ENCODE measurements around the gene NRXN3.

NRXN3 gene

DNA sequence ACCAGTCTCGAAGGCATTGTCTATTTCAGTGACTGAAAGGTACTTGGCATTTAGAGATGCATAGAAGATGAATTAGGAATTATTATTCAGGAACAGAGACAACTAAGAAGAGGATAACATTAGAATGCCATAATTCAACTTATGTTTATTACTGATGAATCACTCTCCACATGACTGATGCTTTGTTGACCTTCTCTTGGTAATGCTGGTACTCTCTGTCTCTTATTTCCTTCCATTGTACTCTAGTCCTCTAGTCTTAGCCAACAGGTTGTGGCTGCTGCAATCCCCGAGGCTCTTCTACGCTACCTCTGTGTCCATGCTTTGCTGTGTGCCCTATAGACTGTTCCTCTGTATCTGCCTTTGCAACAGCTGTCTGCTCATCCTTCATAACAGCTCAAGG is 652.9 kb downstream of the NRXN3 start:
- H3K9ac ChIP-seq (ENCODE audit: low read length in 5 of 5): no peak overlapping the region
- no peak overlapping the region for H3K4me3 ChIP-seq (ENCODE audit: low read depth in 1 of 5, low read length in 5 of 5)
- H3K27ac ChIP-seq (ENCODE audit: low read depth, low read length): no peak overlapping the region
- H3K36me3 ChIP-seq (ENCODE audit: control insufficient read depth in 5 of 5, insufficient read depth in 5 of 5, low read length in 5 of 5): no peaks in the 10 kb centered on the region
- H3K27me3 ChIP-seq (ENCODE audit: control insufficient read depth in 5 of 5, insufficient read depth in 4 of 5, low read length in 5 of 5): peaks cover 0 to 2% (median 0%) of the 10 kb centered on the region in 5 donors
- H3K9me3 ChIP-seq (ENCODE audit: control insufficient read depth in 5 of 5, low read length in 5 of 5): no peaks in the 10 kb centered on the region
- no peaks in the 10 kb centered on the region for H3K4me1 ChIP-seq (ENCODE audit: control insufficient read depth in 5 of 5, insufficient read depth in 5 of 5, low read length in 5 of 5)

DNA sequence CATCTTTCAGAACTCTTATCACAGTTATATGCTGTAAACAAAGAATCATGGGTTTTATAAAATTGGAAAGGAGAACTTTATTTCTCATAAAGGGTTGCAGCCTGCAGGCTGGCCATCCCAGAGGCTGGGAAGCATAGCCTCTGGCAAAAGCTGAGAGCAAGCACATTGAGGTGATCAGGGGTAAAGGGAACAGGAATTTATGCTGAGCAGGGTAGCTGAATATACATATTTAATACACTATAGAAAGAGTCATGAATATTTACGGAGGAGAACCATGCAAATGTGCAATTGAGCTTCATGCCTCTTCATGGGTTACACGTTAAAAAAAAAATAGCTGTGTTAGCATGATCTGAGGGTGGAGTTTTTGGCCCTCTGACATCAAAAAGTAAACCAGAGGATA is 653.3 kb downstream of the NRXN3 start:
- H3K36me3 ChIP-seq (ENCODE audit: control insufficient read depth in 5 of 5, insufficient read depth in 5 of 5, low read length in 5 of 5): no peaks in the 10 kb centered on the region
- H3K4me1 ChIP-seq (ENCODE audit: control insufficient read depth in 5 of 5, insufficient read depth in 5 of 5, low read length in 5 of 5): no peaks in the 10 kb centered on the region
- H3K27me3 ChIP-seq (ENCODE audit: control insufficient read depth in 5 of 5, insufficient read depth in 4 of 5, low read length in 5 of 5): peaks cover 0 to 2% (median 0%) of the 10 kb centered on the region in 5 donors
- H3K27ac ChIP-seq (ENCODE audit: low read depth, low read length): no peak overlapping the region
- no peak overlapping the region for H3K4me3 ChIP-seq (ENCODE audit: low read depth in 1 of 5, low read length in 5 of 5)
- no peaks in the 10 kb centered on the region for H3K9me3 ChIP-seq (ENCODE audit: control insufficient read depth in 5 of 5, low read length in 5 of 5)
- no peak overlapping the region for H3K9ac ChIP-seq (ENCODE audit: low read length in 5 of 5)

DNA sequence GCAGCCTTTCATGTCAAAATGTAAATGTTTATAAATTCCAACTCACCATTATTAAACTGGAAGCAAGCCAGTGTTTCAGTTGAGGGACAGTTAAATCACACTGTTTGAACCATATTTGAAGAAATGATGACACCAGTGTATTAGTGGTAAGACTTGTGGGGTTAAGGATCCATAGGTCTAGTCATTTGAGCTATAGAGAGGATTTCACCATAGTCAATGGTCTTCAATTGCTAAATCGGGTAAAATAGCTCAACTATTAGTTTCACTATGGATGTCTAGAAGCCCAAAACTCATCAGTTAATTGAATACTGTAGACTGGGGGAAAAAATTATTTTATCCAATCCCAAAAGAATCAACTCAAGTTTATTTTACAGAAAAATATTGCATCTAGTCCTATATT is 659.1 kb downstream of the NRXN3 start:
- H3K4me1 ChIP-seq (ENCODE audit: control insufficient read depth in 5 of 5, insufficient read depth in 5 of 5, low read length in 5 of 5): no peaks in the 10 kb centered on the region
- H3K27me3 ChIP-seq (ENCODE audit: control insufficient read depth in 5 of 5, insufficient read depth in 4 of 5, low read length in 5 of 5): no peaks in the 10 kb centered on the region
- no peak overlapping the region for H3K4me3 ChIP-seq (ENCODE audit: low read depth in 1 of 5, low read length in 5 of 5)
- no peak overlapping the region for H3K27ac ChIP-seq (ENCODE audit: low read depth, low read length)
- H3K9ac ChIP-seq (ENCODE audit: low read length in 5 of 5): no peak overlapping the region
- H3K36me3 ChIP-seq (ENCODE audit: control insufficient read depth in 5 of 5, insufficient read depth in 5 of 5, low read length in 5 of 5): no peaks in the 10 kb centered on the region
- H3K9me3 ChIP-seq (ENCODE audit: control insufficient read depth in 5 of 5, low read length in 5 of 5): no peaks in the 10 kb centered on the region

DNA sequence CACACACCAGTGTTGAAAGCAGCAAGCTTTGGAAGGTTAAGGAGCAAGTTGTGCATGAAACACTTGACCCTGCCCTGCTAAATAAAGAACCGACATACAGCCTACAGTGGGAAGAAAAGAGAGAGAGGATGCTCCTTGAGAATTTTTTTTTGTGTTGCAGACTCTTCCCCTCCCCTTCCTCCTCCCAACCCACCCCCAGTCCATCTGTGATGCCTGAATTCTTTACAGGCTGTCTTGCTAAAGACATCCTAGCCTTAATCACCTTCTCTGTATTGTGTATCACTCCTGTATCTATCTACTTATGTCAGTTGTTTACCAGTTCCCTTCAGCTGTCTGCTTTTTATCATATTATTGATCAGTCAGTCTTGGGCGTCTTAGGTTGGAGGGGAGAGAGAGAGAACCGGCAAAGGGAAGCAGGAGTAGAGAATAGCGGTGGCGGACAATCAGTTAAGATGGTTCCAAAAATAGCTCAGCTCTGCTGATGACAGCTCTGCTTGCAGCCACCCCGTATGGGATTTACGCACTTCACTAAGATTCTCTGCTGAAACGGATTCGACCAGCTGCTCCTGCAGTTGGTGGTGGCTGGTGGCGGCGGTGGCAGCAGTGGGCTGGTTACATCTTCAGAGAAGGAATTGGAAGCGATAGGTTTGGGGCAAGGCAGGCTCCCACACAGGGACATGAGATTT is 664.7 kb downstream of the NRXN3 start:
- Histone ChIP-seq H3K9me3 (ENCODE audit: control insufficient read depth in 5 of 5, low read length in 5 of 5) (no peaks in the 10 kb centered on the region), H3K27ac (ENCODE audit: low read depth, low read length) (no peak overlapping the region), H3K9ac (ENCODE audit: low read length in 5 of 5) (no peak overlapping the region), H3K4me3 (ENCODE audit: low read depth in 1 of 5, low read length in 5 of 5) (no peak overlapping the region), H3K36me3 (ENCODE audit: control insufficient read depth in 5 of 5, insufficient read depth in 5 of 5, low read length in 5 of 5) (no peaks in the 10 kb centered on the region), H3K4me1 (ENCODE audit: control insufficient read depth in 5 of 5, insufficient read depth in 5 of 5, low read length in 5 of 5) (no peaks in the 10 kb centered on the region), H3K27me3 (ENCODE audit: control insufficient read depth in 5 of 5, insufficient read depth in 4 of 5, low read length in 5 of 5) (peaks cover 0 to 4% (median 3%) of the 10 kb centered on the region in 5 donors)

DNA sequence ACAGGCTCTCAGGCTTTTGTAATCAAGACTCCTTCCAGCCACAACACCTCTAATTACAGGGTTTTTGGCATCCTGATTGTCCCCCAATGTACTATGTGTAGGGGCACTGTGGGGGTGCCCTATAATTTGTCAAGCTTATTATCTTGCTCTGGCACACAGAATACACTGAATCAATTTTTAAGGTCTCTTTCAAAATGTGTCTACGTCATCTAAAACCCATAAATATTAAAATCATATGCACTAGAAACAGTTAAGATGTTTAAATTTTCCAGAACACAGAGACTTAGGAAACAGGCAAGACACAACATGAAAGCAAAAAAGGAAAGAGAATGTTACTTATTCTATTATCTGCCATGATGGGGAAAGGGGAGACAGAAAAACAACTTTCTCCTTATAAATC is 665.7 kb downstream of the NRXN3 start:
- Histone ChIP-seq H3K9ac (ENCODE audit: low read length in 5 of 5) (no peak overlapping the region), H3K9me3 (ENCODE audit: control insufficient read depth in 5 of 5, low read length in 5 of 5) (no peaks in the 10 kb centered on the region), H3K27ac (ENCODE audit: low read depth, low read length) (no peak overlapping the region), H3K27me3 (ENCODE audit: control insufficient read depth in 5 of 5, insufficient read depth in 4 of 5, low read length in 5 of 5) (peaks cover 0 to 4% (median 3%) of the 10 kb centered on the region in 5 donors), H3K4me3 (ENCODE audit: low read depth in 1 of 5, low read length in 5 of 5) (no peak overlapping the region), H3K4me1 (ENCODE audit: control insufficient read depth in 5 of 5, insufficient read depth in 5 of 5, low read length in 5 of 5) (no peaks in the 10 kb centered on the region), H3K36me3 (ENCODE audit: control insufficient read depth in 5 of 5, insufficient read depth in 5 of 5, low read length in 5 of 5) (no peaks in the 10 kb centered on the region)

DNA sequence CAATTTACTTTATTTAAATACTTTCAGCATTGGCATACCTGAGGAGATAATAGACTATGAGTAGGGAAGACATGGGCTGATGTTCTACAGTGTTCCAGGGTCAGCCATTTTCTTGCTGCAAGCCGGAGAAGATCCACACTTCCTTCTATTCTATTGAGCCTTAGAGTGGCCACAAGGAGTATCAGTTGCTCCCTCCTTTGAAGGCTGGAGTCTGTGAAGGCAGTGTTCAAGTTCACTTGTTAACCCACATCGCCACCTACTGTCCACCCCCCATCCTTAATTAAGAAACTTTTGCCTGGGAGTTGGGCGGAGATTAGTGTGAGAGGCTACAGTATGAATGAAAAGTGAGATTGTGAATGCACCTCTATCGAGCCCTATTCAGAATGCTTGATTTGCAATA is 666.6 kb downstream of the NRXN3 start:
- H3K4me1 ChIP-seq (ENCODE audit: control insufficient read depth in 5 of 5, insufficient read depth in 5 of 5, low read length in 5 of 5): no peaks in the 10 kb centered on the region
- H3K4me3 ChIP-seq (ENCODE audit: low read depth in 1 of 5, low read length in 5 of 5): no peak overlapping the region
- no peaks in the 10 kb centered on the region for H3K36me3 ChIP-seq (ENCODE audit: control insufficient read depth in 5 of 5, insufficient read depth in 5 of 5, low read length in 5 of 5)
- no peaks in the 10 kb centered on the region for H3K9me3 ChIP-seq (ENCODE audit: control insufficient read depth in 5 of 5, low read length in 5 of 5)
- H3K27me3 ChIP-seq (ENCODE audit: control insufficient read depth in 5 of 5, insufficient read depth in 4 of 5, low read length in 5 of 5): peaks cover 0 to 4% (median 3%) of the 10 kb centered on the region in 5 donors
- H3K9ac ChIP-seq (ENCODE audit: low read length in 5 of 5): no peak overlapping the region
- H3K27ac ChIP-seq (ENCODE audit: low read depth, low read length): no peak overlapping the region

DNA sequence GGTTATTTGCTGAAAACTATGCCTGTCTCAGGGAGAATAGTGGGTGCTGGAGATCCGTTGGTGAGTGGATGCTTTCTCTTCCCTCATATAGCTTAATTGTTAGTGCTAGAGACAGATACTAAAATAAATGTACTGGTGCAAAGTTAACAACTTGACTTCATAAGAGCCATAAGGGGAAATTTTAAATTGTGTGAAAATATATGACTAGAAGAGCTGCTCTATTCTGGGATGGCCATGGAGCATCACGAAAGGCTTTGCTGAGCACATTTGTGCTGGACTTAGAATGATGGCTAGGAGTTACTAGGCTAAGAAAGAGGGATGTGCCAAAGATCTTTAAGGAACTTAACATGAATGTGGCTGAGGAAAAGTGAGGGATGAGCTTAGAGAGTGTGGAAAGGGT is 668.8 kb downstream of the NRXN3 start:
- Histone ChIP-seq H3K4me1 (ENCODE audit: control insufficient read depth in 5 of 5, insufficient read depth in 5 of 5, low read length in 5 of 5) (no peaks in the 10 kb centered on the region), H3K27ac (ENCODE audit: low read depth, low read length) (no peak overlapping the region), H3K27me3 (ENCODE audit: control insufficient read depth in 5 of 5, insufficient read depth in 4 of 5, low read length in 5 of 5) (peaks cover 0 to 4% (median 3%) of the 10 kb centered on the region in 5 donors), H3K9ac (ENCODE audit: low read length in 5 of 5) (no peak overlapping the region), H3K36me3 (ENCODE audit: control insufficient read depth in 5 of 5, insufficient read depth in 5 of 5, low read length in 5 of 5) (no peaks in the 10 kb centered on the region), H3K4me3 (ENCODE audit: low read depth in 1 of 5, low read length in 5 of 5) (no peak overlapping the region), H3K9me3 (ENCODE audit: control insufficient read depth in 5 of 5, low read length in 5 of 5) (no peaks in the 10 kb centered on the region)

DNA sequence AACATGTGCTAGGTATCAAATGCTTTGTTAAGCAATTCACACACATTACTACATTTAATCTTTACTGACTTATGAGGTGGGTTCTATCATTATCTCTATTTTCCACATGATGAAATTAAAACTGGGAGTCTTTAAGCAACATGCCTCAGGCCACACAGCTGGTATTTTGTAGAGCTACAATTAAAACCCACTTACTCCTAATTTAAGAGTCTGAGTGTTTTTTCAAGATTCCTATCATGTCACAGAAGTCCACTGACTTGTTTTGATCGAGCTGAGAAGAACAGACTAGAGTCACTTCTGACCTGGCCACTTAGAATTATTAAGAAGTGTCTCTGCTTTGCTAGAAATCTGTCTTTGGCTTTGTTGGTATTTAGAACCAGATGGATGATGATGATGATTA is 670.7 kb downstream of the NRXN3 start:
- Histone ChIP-seq H3K4me1 (ENCODE audit: control insufficient read depth in 5 of 5, insufficient read depth in 5 of 5, low read length in 5 of 5) (no peaks in the 10 kb centered on the region), H3K27ac (ENCODE audit: low read depth, low read length) (no peak overlapping the region), H3K9ac (ENCODE audit: low read length in 5 of 5) (no peak overlapping the region), H3K36me3 (ENCODE audit: control insufficient read depth in 5 of 5, insufficient read depth in 5 of 5, low read length in 5 of 5) (no peaks in the 10 kb centered on the region), H3K27me3 (ENCODE audit: control insufficient read depth in 5 of 5, insufficient read depth in 4 of 5, low read length in 5 of 5) (no peaks in the 10 kb centered on the region), H3K9me3 (ENCODE audit: control insufficient read depth in 5 of 5, low read length in 5 of 5) (no peaks in the 10 kb centered on the region), H3K4me3 (ENCODE audit: low read depth in 1 of 5, low read length in 5 of 5) (no peak overlapping the region)

DNA sequence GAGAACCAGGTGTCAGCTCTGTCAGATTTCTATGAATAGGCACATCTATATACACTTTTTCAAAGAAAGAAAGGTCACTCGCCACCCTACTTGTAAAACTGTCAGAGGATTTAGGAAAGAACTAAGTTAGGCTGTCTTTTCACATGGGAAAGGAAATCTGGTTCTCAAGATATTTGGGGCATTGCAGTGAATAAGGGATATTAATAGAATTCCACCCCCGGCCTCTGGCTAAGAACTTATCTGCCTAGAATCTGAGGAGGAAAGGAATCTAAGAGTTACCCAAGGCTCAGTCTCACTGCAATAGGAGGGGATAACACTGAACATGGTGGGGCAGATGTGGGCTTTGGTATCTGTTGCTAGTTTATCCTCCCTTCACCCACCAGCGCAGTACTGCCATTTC is 677.6 kb downstream of the NRXN3 start:
- no peaks in the 10 kb centered on the region for H3K9me3 ChIP-seq (ENCODE audit: control insufficient read depth in 5 of 5, low read length in 5 of 5)
- H3K4me3 ChIP-seq (ENCODE audit: low read depth in 1 of 5, low read length in 5 of 5): no peak overlapping the region
- no peak overlapping the region for H3K9ac ChIP-seq (ENCODE audit: low read length in 5 of 5)
- H3K4me1 ChIP-seq (ENCODE audit: control insufficient read depth in 5 of 5, insufficient read depth in 5 of 5, low read length in 5 of 5): no peaks in the 10 kb centered on the region
- no peaks in the 10 kb centered on the region for H3K36me3 ChIP-seq (ENCODE audit: control insufficient read depth in 5 of 5, insufficient read depth in 5 of 5, low read length in 5 of 5)
- peaks cover 0 to 5% (median 0%) of the 10 kb centered on the region in 5 donors for H3K27me3 ChIP-seq (ENCODE audit: control insufficient read depth in 5 of 5, insufficient read depth in 4 of 5, low read length in 5 of 5)
- no peak overlapping the region for H3K27ac ChIP-seq (ENCODE audit: low read depth, low read length)

DNA sequence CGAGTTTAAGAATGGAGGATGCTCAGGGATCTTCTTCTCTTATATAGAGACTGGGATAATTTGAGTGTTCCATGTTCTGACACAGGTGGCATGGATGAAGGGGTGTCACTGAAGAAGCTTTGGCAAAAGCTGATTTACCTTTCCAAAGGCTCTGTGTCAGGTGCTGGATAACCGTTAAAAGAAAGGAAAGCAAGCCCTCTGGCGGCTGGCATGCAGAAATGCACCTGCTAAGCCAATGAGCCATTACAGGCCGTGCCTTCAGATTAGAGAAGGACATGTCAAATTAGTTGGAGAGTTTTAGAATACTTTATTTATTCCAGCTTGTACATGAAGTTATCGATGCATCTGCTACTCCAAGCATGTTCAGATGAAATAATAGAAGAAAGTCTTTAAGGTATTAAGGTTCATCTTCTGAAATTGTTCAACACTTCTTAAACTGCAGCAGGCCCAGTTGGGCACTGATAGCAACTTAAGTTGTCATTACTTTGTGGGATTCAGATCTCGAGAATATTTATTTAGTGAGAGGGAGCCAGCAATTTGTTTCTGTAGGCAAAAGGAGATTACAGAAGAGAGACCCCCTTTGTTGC is 678.2 kb downstream of the NRXN3 start:
- peaks cover 0 to 5% (median 0%) of the 10 kb centered on the region in 5 donors for H3K27me3 ChIP-seq (ENCODE audit: control insufficient read depth in 5 of 5, insufficient read depth in 4 of 5, low read length in 5 of 5)
- H3K36me3 ChIP-seq (ENCODE audit: control insufficient read depth in 5 of 5, insufficient read depth in 5 of 5, low read length in 5 of 5): no peaks in the 10 kb centered on the region
- H3K9me3 ChIP-seq (ENCODE audit: control insufficient read depth in 5 of 5, low read length in 5 of 5): no peaks in the 10 kb centered on the region
- H3K4me3 ChIP-seq (ENCODE audit: low read depth in 1 of 5, low read length in 5 of 5): no peak overlapping the region
- H3K4me1 ChIP-seq (ENCODE audit: control insufficient read depth in 5 of 5, insufficient read depth in 5 of 5, low read length in 5 of 5): no peaks in the 10 kb centered on the region
- H3K9ac ChIP-seq (ENCODE audit: low read length in 5 of 5): no peak overlapping the region
- no peak overlapping the region for H3K27ac ChIP-seq (ENCODE audit: low read depth, low read length)
